PC-9 (cell line): Measurements from ENCODE around the gene PUS7L.
A peak's percentile ranks its signal among the peaks of the same experiment; 100 is the strongest.

ENCODE experiments used
- CTCF ChIP-seq: fragments of 200-600 bp; sonication (generic); conservative IDR thresholded peaks from 2 replicates; pipeline ENCODE4 v1.6.1; 2017; ENCODE audit warnings: mixed run types, antibody characterized with exemption, mild to moderate bottlenecking, moderate library complexity
- EZH2 ChIP-seq: fragments of 200-600 bp; sonication (generic); IDR thresholded peaks from 2 replicates; pipeline ENCODE4 v1.8.0; 2017; ENCODE audit warnings: antibody characterized with exemption, low read depth

DNA sequence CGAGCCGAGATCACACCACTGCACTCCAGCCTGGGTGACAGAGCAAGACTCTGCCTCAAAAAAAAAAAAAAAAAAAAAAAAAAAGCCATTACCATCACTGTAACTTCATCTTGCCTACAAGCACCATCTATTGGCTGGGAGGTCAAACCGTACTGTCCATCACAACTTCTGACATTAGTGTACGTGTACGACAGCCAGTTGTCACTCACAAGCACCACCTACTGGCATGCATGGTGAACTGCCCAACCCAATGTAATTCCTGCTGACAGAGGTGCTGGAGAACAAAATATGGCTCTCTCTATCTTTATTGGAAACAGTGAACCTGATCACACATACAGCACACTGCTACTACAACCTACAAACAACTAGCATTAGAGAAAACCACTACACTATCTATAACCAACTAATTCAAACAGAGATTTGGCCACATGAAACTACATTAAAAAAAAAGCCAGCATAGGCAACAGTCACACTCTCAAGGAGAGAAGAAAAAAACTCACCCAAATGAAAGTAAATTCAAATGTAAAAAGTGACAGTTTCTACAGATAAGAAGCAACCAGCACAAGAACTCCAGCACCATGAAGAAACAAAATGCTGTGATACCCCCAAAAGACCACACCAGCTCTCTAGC lies 82.3 kb downstream of the PUS7L start:
- TF ChIP-seq CTCF: peak; percentile 48
- no peak for TF ChIP-seq EZH2
